ENCODE data around the gene NUMB.

Gene NUMB

GRCh38 chr14:73261075-73261474 is 197.3 kb downstream of the NUMB start:
- no peak overlapping the region for H3K27ac ChIP-seq (ENCODE audit: low read depth, low read length)

GRCh38 chr14:73260574-73260973 is 197.8 kb downstream of the NUMB start:
- Histone ChIP-seq H3K9me3 (ENCODE audit: control insufficient read depth, insufficient read depth, low read depth, low read length) (no peaks in the 10 kb centered on the region), H3K9ac (ENCODE audit: low read length) (no peak overlapping the region), H3K36me3 (ENCODE audit: control insufficient read depth, insufficient read depth, low read length) (no peaks in the 10 kb centered on the region), H3K4me1 (ENCODE audit: control insufficient read depth, insufficient read depth, low read length) (no peaks in the 10 kb centered on the region), H3K27ac (ENCODE audit: low read depth, low read length) (no peak overlapping the region), H3K4me3 (ENCODE audit: low read depth, low read length) (no peak overlapping the region), H3K27me3 (ENCODE audit: control insufficient read depth, insufficient read depth, low read length) (no peaks in the 10 kb centered on the region)

More at GRCh38 chr14:73261075-73261474, 197.3 kb downstream of the NUMB start:
- H3K9ac ChIP-seq (ENCODE audit: low read length), result no peak overlapping the region
- H3K4me1 ChIP-seq (ENCODE audit: control insufficient read depth, insufficient read depth, low read length), result no peaks in the 10 kb centered on the region
- H3K36me3 ChIP-seq (ENCODE audit: control insufficient read depth, insufficient read depth, low read length), result no peaks in the 10 kb centered on the region
- no peak overlapping the region for H3K4me3 ChIP-seq (ENCODE audit: low read depth, low read length)
- H3K27me3 ChIP-seq (ENCODE audit: control insufficient read depth, insufficient read depth, low read length), result no peaks in the 10 kb centered on the region
- no peaks in the 10 kb centered on the region for H3K9me3 ChIP-seq (ENCODE audit: control insufficient read depth, insufficient read depth, low read depth, low read length)

- Histone ChIP-seq H3K27me3 (ENCODE audit: control insufficient read depth, insufficient read depth, low read length) (no peaks in the 10 kb centered on the region), H3K9ac (ENCODE audit: low read length) (no peak overlapping the region), H3K4me1 (ENCODE audit: control insufficient read depth, insufficient read depth, low read length) (no peaks in the 10 kb centered on the region), H3K4me3 (ENCODE audit: low read depth, low read length) (no peak overlapping the region), H3K36me3 (ENCODE audit: control insufficient read depth, insufficient read depth, low read length) (no peaks in the 10 kb centered on the region), H3K27ac (ENCODE audit: low read depth, low read length) (no peak overlapping the region), H3K9me3 (ENCODE audit: control insufficient read depth, insufficient read depth, low read depth, low read length) (no peaks in the 10 kb centered on the region)
These were observed 198.5 kb downstream of the NUMB start for GRCh38 chr14:73259837-73260236.

GRCh38 chr14:73258845-73259611 is 199.3 kb downstream of the NUMB start:
- Histone ChIP-seq H3K36me3 (ENCODE audit: control insufficient read depth, insufficient read depth, low read length) (no peaks in the 10 kb centered on the region), H3K4me3 (ENCODE audit: low read depth, low read length) (no peak overlapping the region), H3K4me1 (ENCODE audit: control insufficient read depth, insufficient read depth, low read length) (no peaks in the 10 kb centered on the region), H3K9ac (ENCODE audit: low read length) (no peak overlapping the region), H3K9me3 (ENCODE audit: control insufficient read depth, insufficient read depth, low read depth, low read length) (no peaks in the 10 kb centered on the region), H3K27ac (ENCODE audit: low read depth, low read length) (no peak overlapping the region), H3K27me3 (ENCODE audit: control insufficient read depth, insufficient read depth, low read length) (no peaks in the 10 kb centered on the region)

GRCh38 chr14:73258076-73258475 is 200.3 kb downstream of the NUMB start:
- H3K27me3 ChIP-seq (ENCODE audit: control insufficient read depth, insufficient read depth, low read length), result no peaks in the 10 kb centered on the region
- no peaks in the 10 kb centered on the region for H3K36me3 ChIP-seq (ENCODE audit: control insufficient read depth, insufficient read depth, low read length)

GRCh38 chr14:73255693-73256225 is 202.6 kb downstream of the NUMB start:
- Histone ChIP-seq H3K36me3 (ENCODE audit: control insufficient read depth, insufficient read depth, low read length) (no peaks in the 10 kb centered on the region; the same call in 1 of the 2 replicates), H3K4me3 (ENCODE audit: low read depth, low read length) (no peak overlapping the region), H3K4me1 (ENCODE audit: control insufficient read depth, insufficient read depth, low read length) (no peaks in the 10 kb centered on the region), H3K27ac (ENCODE audit: low read depth, low read length) (no peak overlapping the region), H3K27me3 (ENCODE audit: control insufficient read depth, insufficient read depth, low read length) (no peaks in the 10 kb centered on the region), H3K9ac (ENCODE audit: low read length) (no peak overlapping the region), H3K9me3 (ENCODE audit: control insufficient read depth, insufficient read depth, low read depth, low read length) (no peaks in the 10 kb centered on the region)

More at GRCh38 chr14:73258076-73258475, 200.3 kb downstream of the NUMB start:
- H3K27ac ChIP-seq (ENCODE audit: low read depth, low read length), result no peak overlapping the region
- no peak overlapping the region for H3K9ac ChIP-seq (ENCODE audit: low read length)
- H3K4me1 ChIP-seq (ENCODE audit: control insufficient read depth, insufficient read depth, low read length), result no peaks in the 10 kb centered on the region
- H3K4me3 ChIP-seq (ENCODE audit: low read depth, low read length), result no peak overlapping the region
- H3K9me3 ChIP-seq (ENCODE audit: control insufficient read depth, insufficient read depth, low read depth, low read length), result no peaks in the 10 kb centered on the region

GRCh38 chr14:73255005-73255400 is 203.3 kb downstream of the NUMB start:
- Histone ChIP-seq H3K27me3 (ENCODE audit: control insufficient read depth, insufficient read depth, low read length) (no peaks in the 10 kb centered on the region), H3K9ac (ENCODE audit: low read length) (no peak overlapping the region), H3K4me1 (ENCODE audit: control insufficient read depth, insufficient read depth, low read length) (no peaks in the 10 kb centered on the region), H3K27ac (ENCODE audit: low read depth, low read length) (no peak overlapping the region), H3K4me3 (ENCODE audit: low read depth, low read length) (no peak overlapping the region), H3K36me3 (ENCODE audit: control insufficient read depth, insufficient read depth, low read length) (no peaks in the 10 kb centered on the region; the same call in 1 of the 2 replicates), H3K9me3 (ENCODE audit: control insufficient read depth, insufficient read depth, low read depth, low read length) (no peaks in the 10 kb centered on the region)

- H3K36me3 ChIP-seq (ENCODE audit: control insufficient read depth, insufficient read depth, low read length), result no peaks in the 10 kb centered on the region; the same call in 1 of the 2 replicates
- no peaks in the 10 kb centered on the region for H3K4me1 ChIP-seq (ENCODE audit: control insufficient read depth, insufficient read depth, low read length)
- H3K9ac ChIP-seq (ENCODE audit: low read length), result no peak overlapping the region
- no peaks in the 10 kb centered on the region for H3K9me3 ChIP-seq (ENCODE audit: control insufficient read depth, insufficient read depth, low read depth, low read length)
- no peaks in the 10 kb centered on the region for H3K27me3 ChIP-seq (ENCODE audit: control insufficient read depth, insufficient read depth, low read length)
- H3K27ac ChIP-seq (ENCODE audit: low read depth, low read length), result no peak overlapping the region
- no peak overlapping the region for H3K4me3 ChIP-seq (ENCODE audit: low read depth, low read length)
These were observed 203.9 kb downstream of the NUMB start for GRCh38 chr14:73254247-73255004.

- Histone ChIP-seq H3K9ac (ENCODE audit: low read length) (no peak overlapping the region), H3K27ac (ENCODE audit: low read depth, low read length) (no peak overlapping the region), H3K4me3 (ENCODE audit: low read depth, low read length) (no peak overlapping the region)
These were observed 204.6 kb downstream of the NUMB start for GRCh38 chr14:73253721-73254120.

GRCh38 chr14:73253323-73253610 is 205.1 kb downstream of the NUMB start:
- H3K9me3 ChIP-seq (ENCODE audit: control insufficient read depth, insufficient read depth, low read depth, low read length), result no peaks in the 10 kb centered on the region
- H3K27ac ChIP-seq (ENCODE audit: low read depth, low read length), result no peak overlapping the region
- H3K9ac ChIP-seq (ENCODE audit: low read length), result no peak overlapping the region
- no peaks in the 10 kb centered on the region for H3K4me1 ChIP-seq (ENCODE audit: control insufficient read depth, insufficient read depth, low read length)
- no peaks in the 10 kb centered on the region for H3K27me3 ChIP-seq (ENCODE audit: control insufficient read depth, insufficient read depth, low read length)
- H3K36me3 ChIP-seq (ENCODE audit: control insufficient read depth, insufficient read depth, low read length), result no peaks in the 10 kb centered on the region; the same call in 1 of the 2 replicates
- H3K4me3 ChIP-seq (ENCODE audit: low read depth, low read length), result no peak overlapping the region

More at GRCh38 chr14:73253721-73254120, 204.6 kb downstream of the NUMB start:
- Histone ChIP-seq H3K4me1 (ENCODE audit: control insufficient read depth, insufficient read depth, low read length) (no peaks in the 10 kb centered on the region), H3K27me3 (ENCODE audit: control insufficient read depth, insufficient read depth, low read length) (no peaks in the 10 kb centered on the region), H3K9me3 (ENCODE audit: control insufficient read depth, insufficient read depth, low read depth, low read length) (no peaks in the 10 kb centered on the region), H3K36me3 (ENCODE audit: control insufficient read depth, insufficient read depth, low read length) (no peaks in the 10 kb centered on the region; the same call in 1 of the 2 replicates)

Data from HUES6 (cell line).